A172 (cell line): ENCODE measurements around the gene HSH2D. TPM values are rescaled to one million over a fixed set of nuclear protein-coding genes. Genes with fewer than 3 reads are reported as not detected.

Source experiments
- DNase-seq: peaks from one replicate; pipeline ENCODE4 v3.0.0-alpha.2; 2015; ENCODE audit warnings: low spot score
- total RNA-seq: library from RNA; depleted of rRNA; stranded (reverse); fragments of >200 nt; shearing (Covaris generic); gene quantifications from 2 replicates; pipeline ENCODE4 v1.2.3, GENCODE V29; 2014

HSH2D gene
- total RNA-seq, 1 experiment from 2014 or later: not detected

DNA sequence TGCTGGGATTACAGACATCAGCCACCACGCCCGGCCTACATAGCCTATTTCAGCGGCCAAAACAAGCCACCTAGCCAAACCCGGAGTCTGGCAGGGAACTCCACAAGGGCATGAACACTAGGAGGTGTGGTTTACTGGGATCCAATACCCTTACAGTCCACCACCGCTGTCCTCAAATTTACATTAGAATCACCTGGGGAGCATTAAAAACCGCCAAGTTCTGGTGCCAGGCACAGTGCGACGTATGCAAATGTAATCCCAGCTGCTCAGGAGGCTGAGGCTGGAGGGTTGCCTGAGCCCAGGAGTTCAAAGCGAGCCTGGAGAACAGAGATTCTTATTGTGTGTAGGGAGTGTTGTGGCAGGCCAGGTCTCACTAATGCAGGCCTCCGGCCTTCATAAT, 50.0 kb downstream of the HSH2D start:
- no peak for DNase-seq

- peak; percentile 70 for DNase-seq
These were observed 53.7 kb downstream of the HSH2D start for GRCh38 chr19:16197188-16197621.

DNA sequence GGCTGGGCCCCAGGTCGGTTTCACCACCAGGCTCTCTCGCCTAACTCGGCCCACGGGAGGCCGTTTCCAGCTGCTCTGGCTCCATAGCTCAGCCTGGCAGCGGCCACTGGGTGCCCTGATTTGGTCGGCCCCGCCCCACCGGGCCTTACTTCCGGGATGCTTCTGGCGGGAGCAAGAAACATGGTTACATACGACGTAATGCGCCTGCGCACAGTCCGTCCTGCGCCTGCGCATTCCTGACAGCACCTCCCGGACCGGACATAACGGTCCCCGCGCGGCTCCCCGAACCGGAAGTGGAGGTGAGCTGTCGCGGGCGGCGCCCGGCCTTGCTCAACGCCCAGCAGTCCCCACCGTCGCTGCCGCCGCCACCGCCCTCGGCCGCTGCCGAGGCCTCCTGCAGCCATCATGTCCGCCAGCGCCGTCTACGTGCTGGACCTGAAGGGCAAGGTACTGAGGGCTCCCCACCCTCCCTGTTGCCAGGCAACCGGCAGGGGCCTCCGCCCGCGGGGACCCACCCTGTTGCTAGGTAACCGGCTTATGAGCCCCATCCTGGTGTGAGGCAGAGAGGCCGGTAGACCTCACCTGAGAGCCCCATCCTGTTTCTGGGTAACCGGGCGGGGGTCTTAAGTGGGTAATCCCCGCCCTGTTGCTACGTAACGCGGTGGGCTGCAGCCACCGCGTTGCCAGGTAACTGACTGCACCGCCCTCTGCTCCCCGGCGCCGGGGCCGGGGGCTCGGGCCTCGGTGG, 54.3 kb downstream of the HSH2D start, which contains the start of gene AP1M1:
TSS of gene AP1M1 (plus strand) at position 290 of the 748 bp plus-strand sequence. CDS start at position 406, 116 bp downstream.
- DNase-seq: peak; percentile 100

- no peak for DNase-seq
These were observed 54.8 kb downstream of the HSH2D start for GRCh38 chr19:16198370-16198651.

DNA sequence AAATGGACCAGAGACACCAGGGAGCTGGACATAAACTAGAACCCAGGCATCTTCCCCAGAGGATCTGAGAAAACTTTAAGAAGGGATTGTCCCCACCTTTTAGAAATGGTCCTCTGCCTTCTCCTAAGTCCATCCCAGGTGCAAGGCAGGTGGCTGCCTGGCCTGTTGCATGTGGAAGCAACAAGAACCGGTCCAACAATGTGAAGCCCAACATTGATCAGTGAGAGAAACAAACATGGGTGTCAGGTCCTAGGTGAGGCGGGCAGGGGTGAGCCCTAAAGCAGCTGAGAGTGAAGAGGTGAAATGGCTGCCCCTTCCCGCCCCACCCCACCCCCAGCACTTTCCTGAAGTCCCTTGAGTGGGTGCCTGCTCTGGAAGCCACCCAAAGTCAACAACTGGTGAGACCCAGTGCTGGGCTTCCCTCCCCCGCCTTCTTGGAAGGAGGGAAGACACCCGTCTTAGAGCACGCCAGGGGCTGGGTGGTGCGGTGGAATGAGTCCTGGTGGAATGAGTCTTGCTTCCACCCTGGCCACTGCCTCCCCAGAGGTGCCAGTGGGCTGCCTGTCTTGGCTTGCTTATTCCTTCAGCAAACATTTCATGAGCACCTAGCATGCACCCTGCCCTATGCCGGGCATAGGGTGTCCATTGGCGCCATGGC, 55.9 kb downstream of the HSH2D start:
- no peak for DNase-seq

GRCh38 chr19:16200038-16201010, 56.8 kb downstream of the HSH2D start:
- DNase-seq: no peak

DNA sequence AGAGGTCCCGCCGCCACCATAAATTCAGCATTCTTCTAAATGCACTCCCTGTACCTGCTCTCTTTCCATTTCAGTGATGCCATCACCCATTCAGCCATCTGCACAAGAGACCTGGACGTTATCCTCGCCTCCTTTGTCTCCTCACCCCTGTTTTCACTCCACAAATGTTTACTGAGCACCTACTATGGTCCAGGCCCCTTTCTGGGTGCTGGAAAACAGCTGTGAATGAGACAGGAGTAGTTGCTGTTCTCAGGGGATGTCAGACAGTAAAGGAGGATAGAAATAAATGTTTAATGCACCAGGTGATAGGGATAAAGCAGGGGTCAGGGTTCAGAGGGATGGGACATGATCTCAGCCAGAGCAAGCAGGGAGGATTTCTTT, 57.5 kb downstream of the HSH2D start:
- no peak for DNase-seq

DNA sequence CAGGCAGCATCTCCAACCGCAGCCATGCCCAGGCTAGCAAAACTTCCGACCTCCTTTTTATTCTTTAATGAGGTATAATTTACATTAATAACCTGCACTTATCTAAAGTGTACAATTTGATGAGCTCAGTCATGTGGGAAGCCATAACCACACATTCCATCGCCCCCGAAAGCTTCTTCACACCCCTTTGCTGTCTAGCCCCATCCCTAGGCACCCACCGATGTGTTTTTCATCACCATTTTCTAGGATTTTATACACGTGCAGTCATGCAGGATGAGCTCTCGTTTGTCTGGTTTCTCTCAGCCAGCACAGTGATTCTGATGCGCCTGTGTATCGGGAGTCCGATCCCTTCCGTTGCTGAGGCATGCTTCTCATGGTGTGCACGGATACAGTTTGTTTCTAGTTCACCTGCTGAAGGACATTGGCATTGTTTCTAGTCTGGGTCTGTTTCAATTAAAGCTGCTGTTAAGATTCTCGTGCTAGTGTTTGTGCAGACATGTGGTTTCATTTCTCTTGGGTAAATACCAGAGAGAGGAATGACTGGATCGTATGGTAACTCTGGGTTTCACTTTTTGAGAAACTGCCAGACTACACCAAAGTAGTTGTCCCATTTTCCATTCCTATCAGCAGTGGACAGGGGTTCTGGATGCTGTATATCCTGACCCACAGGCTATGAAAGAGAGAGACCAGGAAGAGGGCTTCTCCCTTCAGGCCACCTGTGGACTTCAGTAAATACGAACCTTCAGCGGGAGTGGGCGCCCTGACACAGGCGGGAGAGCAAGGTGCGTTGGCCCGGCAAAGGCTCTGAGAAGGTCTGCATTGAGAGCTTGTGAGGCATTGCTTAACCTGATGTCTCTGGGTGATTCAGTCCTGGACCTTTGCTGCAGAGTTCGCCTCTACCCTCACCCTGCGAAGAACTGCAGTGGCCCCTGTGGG, 59.1 kb downstream of the HSH2D start:
- DNase-seq: no peak

GRCh38 chr19:16203256-16204004, 59.9 kb downstream of the HSH2D start:
- no peak for DNase-seq

DNA sequence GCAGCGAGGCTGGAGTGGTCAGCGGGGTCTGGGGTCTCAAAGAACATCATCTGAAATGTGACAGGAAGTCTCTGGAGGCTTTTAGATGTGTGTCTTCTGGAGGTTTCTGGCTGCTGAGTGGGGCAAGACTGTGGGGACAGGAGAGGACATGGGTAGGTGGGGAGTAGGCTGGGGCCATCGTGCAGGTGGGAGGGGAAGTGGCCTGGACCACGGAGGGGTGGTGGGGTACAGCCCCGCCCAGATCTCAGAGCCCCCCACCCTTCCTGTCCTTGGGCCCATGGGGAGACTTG, 60.5 kb downstream of the HSH2D start:
- no peak for DNase-seq

- no peak for DNase-seq
These were observed 61.9 kb downstream of the HSH2D start for GRCh38 chr19:16205205-16206045.

GRCh38 chr19:16206046-16206605, 62.6 kb downstream of the HSH2D start:
- no peak for DNase-seq

DNA sequence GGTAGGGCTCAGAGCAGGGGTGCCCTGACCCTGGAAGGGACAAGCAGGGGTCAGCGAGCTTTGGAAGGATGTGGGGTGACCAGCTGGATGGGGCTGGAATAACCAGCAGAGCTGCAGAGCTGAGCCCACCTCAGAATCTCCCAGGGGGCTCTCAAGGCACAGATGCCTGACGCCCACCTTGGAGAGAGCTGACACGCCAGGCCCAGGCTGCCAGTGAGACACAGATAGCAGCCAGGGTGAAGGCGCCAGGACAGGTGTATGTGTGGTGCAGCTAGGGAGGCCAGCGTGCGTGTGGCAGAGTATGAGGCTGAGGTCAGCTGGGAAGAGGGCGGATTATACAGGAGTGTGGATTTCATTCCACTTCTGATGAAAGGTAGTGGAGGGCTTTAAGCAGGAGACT, 63.2 kb downstream of the HSH2D start:
- DNase-seq: no peak

- DNase-seq: no peak
These were observed 63.6 kb downstream of the HSH2D start for GRCh38 chr19:16207063-16207462.

DNA sequence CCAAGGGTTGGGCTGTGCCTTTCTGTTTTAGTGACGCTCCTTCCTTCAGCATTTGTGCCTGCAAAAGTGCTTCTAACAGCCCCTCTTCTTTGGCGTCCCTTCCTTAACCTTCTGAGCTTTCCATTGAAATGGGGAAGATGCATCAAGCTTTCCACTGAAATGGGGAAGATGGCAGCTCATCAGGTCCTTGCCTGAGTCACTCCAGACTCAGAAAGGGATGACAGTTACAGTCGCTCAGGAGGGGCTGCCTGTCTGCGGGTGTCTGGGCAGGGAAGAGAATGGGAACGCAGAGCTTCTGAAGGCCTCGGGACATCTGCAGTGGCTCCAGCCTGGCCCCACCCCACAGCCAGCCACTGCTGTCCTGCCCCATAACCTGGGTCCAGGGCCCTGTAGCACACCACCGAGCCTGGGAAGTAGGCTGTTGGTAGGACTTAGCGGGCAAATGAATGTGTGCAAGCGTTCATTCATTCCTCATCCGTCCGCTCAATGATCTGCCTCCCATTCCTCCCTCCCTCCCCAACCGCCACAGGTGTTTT, 64.1 kb downstream of the HSH2D start:
- no peak for DNase-seq
